ENCODE results near the gene LARP6. TPM values are rescaled to one million over a fixed set of nuclear protein-coding genes. Genes with fewer than 3 reads are reported as not detected.
"Not testable (repeated sequence)": the region's sequence is repeated elsewhere in the genome, so short reads cannot be mapped to it uniquely, and the experiment has no call there.

LARP6 gene
- total RNA-seq, 1 donor from 2014 or later = 54.8 TPM

DNA sequence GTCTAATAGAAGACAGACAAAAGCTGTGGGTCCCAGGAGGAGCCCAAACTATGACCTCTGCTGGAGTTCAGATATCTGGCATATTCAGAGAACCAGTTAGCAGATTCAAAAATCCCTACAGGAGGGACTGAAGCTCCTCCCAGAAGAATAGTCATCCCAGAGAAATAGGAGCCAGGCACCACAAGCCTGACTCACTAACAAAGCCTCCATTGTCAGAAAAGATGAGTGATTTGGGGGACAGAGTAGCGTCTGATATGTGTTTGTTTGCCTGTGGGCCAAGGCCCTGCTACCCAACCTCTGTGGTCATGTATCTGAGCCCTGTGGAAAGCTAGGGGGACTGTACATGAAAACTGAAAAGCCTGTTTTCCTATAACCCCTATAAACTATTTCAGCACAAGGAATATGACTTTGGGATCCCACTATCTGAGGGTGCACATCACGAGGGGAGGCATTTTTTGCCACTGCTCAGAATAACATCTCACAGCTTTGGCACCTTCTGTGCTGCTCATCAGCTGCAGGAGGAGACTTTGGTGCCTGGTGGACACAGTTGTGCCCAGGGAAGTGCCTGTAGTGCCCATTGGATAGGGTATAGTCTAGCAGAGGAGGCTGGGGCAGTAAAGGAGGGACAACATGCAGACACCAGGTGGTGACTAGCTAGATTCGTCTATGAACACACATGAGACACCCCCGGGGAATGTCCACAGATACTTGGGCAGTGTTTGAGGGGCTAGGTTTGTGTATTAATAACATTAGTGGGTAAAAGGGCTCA is 9.7 kb upstream of the LARP6 start:
- intact Hi-C loops (cut with micrococcal nuclease) = no loop called here
- peak; percentile 73 for ATAC-seq
- DNase-seq = no peak

GRCh38 chr15:70859998-70860397 is 6.0 kb upstream of the LARP6 start:
- DNase-seq = no peak
- intact Hi-C loops (cut with micrococcal nuclease) = no loop called here
- ATAC-seq = no peak

DNA sequence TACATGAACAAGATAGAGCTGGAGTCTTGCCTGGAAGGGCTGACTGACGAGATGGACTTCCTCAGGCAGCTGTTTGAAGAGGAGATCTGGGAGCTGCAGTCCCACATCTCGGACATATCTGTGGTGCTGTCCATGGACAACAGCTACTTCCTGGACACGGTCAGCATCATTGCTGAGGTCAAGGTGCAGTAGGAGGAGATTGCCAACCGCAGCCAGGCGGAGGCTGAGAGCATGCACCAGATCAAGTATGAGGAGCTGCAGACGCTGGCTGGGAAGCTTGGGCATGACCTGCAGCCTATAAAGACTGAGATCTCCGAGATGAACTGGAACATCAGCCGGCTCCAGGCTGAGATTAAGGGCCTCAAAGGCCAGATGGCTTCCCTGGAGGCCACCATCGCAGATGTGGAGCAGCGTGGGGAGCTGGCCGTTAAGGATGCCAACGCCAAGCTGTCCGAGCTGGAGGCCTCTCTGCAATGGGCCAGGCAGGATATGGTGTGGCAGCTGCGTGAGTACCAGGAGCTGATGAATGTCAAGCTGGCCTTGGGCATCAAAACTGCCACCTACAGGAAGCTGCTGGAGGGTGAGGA is 5.5 kb upstream of the LARP6 start:
- intact Hi-C loops (cut with micrococcal nuclease) = no loop called here
- DNase-seq (peak; percentile 40), ATAC-seq (no peak)

GRCh38 chr15:70858614-70859321 is 4.8 kb upstream of the LARP6 start:
- intact Hi-C loops (cut with micrococcal nuclease) = not testable (repeated sequence)

DNA sequence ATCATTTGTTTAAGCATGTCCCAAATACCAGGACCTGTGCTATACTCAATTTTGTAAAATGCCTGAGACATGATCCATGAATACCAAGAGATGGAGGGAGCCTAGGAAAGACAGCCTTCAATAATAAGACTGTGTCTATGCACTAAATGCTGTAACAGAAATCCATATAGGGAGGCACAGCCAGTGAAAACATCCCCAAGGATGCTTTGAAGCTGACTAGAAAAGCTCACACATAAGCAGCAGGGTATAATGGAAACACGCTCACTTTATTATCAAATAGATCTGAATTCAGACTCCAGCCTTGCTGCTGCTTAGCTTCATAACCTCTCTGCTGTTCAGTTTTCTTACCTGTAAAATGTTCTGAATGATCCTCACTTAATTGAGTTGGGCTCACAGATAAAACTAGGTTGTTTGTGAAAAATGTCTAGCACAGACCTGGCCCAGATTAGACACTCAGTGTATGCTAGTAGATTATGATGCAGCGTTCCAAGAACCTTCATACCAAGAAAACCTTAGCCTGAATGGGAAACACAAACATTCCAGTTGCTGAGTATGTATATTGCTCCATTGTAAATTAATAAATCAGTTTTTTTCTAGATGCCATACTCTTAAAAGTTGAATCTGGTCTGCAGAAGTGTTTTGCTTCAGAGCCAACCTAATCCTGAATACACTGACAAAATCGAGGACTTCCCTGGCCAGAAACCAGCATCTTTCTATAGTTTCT is 3.8 kb upstream of the LARP6 start:
- intact Hi-C loops (cut with micrococcal nuclease) = no loop called here
- DNase-seq (no peak), ATAC-seq (no peak)

More at GRCh38 chr15:70858614-70859321, 4.8 kb upstream of the LARP6 start:
- not testable (repeated sequence) for ATAC-seq, DNase-seq

GRCh38 chr15:70856884-70857561 is 3.1 kb upstream of the LARP6 start:
- peak; percentile 68 for ATAC-seq
- peak; percentile 77 for DNase-seq
- intact Hi-C loops (cut with micrococcal nuclease) = no loop called here

DNA sequence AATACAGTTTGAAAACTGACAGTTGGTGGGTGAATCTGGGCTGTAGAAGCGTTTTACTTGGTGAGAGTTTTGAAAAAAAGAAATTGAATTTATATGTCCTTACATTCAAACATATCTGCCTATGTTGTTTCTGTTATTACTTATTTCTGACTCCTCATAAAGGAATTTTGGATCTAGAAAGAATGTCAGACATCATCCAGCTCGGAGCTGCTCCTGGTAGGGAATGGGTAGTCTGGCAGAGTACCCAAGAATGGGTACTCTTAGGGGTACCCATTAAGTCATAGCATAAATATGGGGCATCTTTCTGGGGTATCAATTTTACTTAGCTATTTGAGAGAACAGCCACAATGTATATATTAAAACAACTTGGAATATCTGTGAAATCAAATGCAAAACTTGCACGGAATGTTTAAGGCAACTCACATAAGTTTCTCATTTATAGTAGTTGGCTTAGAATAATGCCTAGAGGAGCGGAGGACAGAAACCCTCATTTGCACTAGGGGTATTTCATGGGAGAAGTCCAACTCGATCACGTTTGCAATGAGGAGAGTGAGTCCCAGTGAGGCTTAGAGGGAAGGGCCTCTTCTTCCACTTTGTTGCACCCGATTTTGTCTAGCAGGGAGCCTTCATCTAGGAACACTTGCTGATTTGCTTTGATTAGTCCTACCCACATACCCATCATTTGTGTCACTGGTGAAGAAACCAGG is 2.4 kb upstream of the LARP6 start:
- intact Hi-C loops (cut with micrococcal nuclease) = no loop called here
- ATAC-seq = no peak

DNA sequence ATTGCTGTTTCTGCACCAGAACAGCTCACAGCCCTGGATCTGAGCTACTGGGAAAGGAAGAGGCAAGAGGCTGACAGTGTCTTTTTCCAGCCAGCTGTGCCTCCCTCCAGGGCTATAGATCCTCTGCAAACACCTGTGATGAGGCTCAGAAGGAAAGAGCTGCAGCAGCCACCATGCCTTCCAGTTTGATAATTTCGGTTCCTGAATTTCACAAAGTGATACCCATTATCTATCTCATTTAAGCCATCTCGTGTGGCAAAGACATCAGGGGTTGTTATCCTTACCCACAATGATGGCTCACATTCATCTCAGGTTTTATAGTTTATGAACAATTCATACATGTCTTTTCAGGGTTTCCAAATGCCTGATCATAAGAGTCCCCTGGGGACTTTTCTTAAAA is 1.8 kb upstream of the LARP6 start:
- ATAC-seq (no peak), DNase-seq (no peak)
- intact Hi-C loops (cut with micrococcal nuclease) = no loop called here

More for the DNA sequence above, 2.4 kb upstream of the LARP6 start:
- DNase-seq = no peak

DNA sequence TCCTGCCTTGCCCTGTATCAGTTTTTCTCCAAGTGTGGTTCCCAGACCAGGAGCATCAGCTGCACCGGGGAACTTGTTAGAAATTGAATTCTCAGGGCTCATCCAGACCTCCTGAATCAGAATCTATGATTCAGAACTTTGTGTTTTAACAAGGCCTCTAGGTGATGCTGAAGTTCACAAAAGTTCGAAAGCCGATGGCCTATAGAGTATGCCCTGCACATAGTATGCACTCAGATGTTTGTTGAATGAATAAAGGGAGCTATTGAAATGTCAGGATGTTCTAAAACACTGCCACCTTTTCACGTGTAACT is 664 bp upstream of the LARP6 start:
- intact Hi-C loops (cut with micrococcal nuclease) = no loop called here
- DNase-seq = no peak
- peak; percentile 3 for ATAC-seq

DNA sequence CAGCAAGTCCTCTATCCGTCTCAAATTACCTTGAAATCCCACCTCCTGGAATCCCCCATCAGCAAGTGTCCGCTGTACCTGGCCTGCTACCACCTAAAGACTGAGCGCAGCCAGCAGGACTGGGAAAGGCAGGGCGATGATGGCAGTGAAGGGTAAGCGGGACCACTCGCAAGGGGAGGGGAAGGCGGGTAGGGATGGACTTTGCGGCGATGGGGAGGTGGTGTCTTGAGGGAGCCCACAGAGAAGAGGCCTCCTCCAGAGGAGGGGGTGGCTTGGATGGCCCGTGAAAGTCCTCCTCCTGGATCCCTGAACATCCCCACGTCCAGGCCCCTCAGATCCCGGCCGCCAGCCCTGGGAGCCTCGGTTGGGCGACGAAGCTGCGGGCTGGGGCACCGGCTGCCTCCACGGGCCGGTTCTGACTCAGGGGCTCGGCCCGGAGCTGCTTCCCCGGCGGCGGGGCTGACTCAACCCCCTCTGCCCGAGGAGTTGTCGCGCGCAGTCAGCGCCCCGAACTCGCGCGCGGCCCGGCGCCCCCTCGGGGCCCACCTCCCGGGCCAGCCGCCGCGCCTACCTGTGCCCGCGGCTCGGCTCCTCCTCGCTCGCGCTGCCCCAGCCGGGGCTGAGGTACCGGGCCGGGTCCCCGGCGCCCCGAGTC is 512 bp downstream of the LARP6 start:
- ATAC-seq (peak; percentile 47), DNase-seq (no peak)
- intact Hi-C loops (cut with micrococcal nuclease) = no loop called here

GRCh38 chr15:70852501-70853317 is 1.2 kb downstream of the LARP6 start:
- ATAC-seq (peak; percentile 48), DNase-seq (peak; percentile 54)
- intact Hi-C loops (cut with micrococcal nuclease) = no loop called here

- intact Hi-C loops (cut with micrococcal nuclease) = no loop called here
- no peak for DNase-seq
Measured at GRCh38 chr15:70851889-70852288, 2.1 kb downstream of the LARP6 start.

GRCh38 chr15:70845602-70846360 is 8.2 kb downstream of the LARP6 start:
- intact Hi-C loops (cut with micrococcal nuclease) = no loop called here
- DNase-seq (no peak), ATAC-seq (no peak)

More at GRCh38 chr15:70851889-70852288, 2.1 kb downstream of the LARP6 start:
- ATAC-seq = no peak

GRCh38 chr15:70837476-70837875 is 16.5 kb downstream of the LARP6 start:
- intact Hi-C loops (cut with micrococcal nuclease) = no loop called here
- DNase-seq (no peak), ATAC-seq (no peak)

- ATAC-seq (peak; percentile 34), DNase-seq (no peak)
- intact Hi-C loops (cut with micrococcal nuclease) = no loop called here
Measured at GRCh38 chr15:70835841-70836240, 18.1 kb downstream of the LARP6 start.

DNA sequence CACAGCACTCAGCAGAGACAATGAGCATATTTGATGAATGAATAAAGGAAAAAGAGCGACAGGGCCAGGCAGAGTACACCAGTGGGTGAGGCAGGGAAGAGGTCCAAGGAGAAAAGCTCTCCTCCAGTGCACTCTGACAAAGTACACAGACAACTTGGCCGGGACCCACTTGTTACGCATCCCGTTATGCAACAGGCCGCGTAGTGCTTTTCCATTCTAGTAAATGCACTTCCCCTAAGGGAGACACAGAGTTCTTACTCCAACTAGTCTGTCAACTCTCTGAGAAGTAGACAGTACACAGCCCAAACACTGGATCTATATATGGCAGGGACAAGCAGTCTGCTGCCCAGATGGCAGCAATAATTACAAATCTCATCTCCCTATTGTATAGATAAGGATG is 18.5 kb downstream of the LARP6 start:
- DNase-seq = peak; percentile 89
- intact Hi-C loops (cut with micrococcal nuclease) = no loop called here
- ATAC-seq = peak; percentile 93

- intact Hi-C loops (cut with micrococcal nuclease) = no loop called here
- DNase-seq (no peak), ATAC-seq (no peak)
Measured at GRCh38 chr15:70834999-70835398, 19.0 kb downstream of the LARP6 start.
